ENCODE results near the gene MAN1A2. TPM values are rescaled to one million over a fixed set of nuclear protein-coding genes. Genes with fewer than 3 reads are reported as not detected.

MAN1A2 gene
- total RNA-seq, 6 experiments from 2014 or later = 24.6 to 39.2 (median 31.2) TPM

DNA sequence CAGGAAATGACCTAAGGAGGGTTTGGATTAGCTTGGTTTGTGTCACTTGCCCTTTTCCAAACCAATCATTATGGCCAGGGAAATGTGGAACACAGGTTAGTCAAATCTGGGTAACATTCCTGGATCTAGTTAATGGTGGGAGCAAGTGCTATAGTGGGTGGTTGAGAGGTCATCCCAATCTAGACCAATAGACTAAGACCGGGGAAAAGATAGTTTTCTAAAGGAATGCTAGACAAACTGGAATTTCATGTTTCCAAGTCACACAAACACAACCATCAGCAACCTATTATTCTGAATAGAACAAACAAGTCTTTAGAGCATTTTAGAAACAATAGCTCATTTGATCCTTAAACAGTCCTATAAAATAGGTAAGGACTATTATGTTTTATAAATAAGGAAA is 4.3 kb upstream of the MAN1A2 start:
- ATAC-seq (no peak), DNase-seq (no peak)
- Histone ChIP-seq H3K9me3 (no peaks in the 10 kb centered on the region), H3K4me1 (peaks cover 0 to 9% (median 0%) of the 10 kb centered on the region in 4 donors), H3K27ac (no peak overlapping the region), H3K27me3 (no peaks in the 10 kb centered on the region), H3K4me3 (no peak overlapping the region), H3K36me3 (no peaks in the 10 kb centered on the region)
- intact Hi-C loops (cut with DNase I) = no loop called here
- no peak for TF ChIP-seq POLR2A (IDR thresholded peaks at IDR 0.05)
- TF ChIP-seq, protein P1, sequence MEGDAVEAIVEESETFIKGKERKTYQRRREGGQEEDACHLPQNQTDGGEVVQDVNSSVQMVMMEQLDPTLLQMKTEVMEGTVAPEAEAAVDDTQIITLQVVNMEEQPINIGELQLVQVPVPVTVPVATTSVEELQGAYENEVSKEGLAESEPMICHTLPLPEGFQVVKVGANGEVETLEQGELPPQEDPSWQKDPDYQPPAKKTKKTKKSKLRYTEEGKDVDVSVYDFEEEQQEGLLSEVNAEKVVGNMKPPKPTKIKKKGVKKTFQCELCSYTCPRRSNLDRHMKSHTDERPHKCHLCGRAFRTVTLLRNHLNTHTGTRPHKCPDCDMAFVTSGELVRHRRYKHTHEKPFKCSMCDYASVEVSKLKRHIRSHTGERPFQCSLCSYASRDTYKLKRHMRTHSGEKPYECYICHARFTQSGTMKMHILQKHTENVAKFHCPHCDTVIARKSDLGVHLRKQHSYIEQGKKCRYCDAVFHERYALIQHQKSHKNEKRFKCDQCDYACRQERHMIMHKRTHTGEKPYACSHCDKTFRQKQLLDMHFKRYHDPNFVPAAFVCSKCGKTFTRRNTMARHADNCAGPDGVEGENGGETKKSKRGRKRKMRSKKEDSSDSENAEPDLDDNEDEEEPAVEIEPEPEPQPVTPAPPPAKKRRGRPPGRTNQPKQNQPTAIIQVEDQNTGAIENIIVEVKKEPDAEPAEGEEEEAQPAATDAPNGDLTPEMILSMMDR (IDR thresholded peaks at IDR 0.05) = no peak
- 50% methylated on average over 1 of the region's 1 CpG for WGBS (ENCODE audit: insufficient coverage, low coverage, low lambda C conversion rate, missing lambda C conversion rate)

DNA sequence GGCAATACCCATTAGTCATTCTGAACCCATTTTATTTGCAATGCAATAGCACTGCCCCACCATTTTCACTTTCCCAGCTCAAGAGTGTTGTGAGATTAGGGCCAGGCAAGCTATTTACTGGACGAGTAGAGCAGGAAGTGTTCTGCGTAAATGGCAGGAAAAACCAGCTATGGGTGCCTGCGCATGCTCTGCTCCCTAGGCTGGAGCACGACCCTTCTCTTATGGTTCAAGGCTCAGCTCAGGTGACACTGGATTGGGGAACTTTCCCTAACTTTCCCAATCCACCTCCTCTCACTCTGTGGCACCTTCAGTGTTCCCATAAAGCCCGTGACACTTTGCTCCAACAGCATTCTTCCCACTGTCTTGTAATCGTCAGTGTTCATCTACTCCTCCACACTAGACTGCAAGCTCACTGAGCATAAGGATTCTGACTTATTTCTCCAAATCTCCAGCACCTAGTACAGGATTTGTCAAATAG is 3.6 kb upstream of the MAN1A2 start:
- intact Hi-C loops (cut with DNase I) = no loop called here
- H3K27me3 ChIP-seq = no peaks in the 10 kb centered on the region
- ATAC-seq = no peak
- H3K4me1 ChIP-seq = peaks cover 0 to 9% (median 0%) of the 10 kb centered on the region in 4 donors
- no peak overlapping the region for H3K4me3 ChIP-seq
- no peak overlapping the region for H3K27ac ChIP-seq
- no peaks in the 10 kb centered on the region for H3K36me3 ChIP-seq
- TF ChIP-seq POLR2A (IDR thresholded peaks at IDR 0.05) = no peak
- TF ChIP-seq, protein P1 (IDR thresholded peaks at IDR 0.05) = no peak
- no peaks in the 10 kb centered on the region for H3K9me3 ChIP-seq
- no peak for DNase-seq
- WGBS (ENCODE audit: insufficient coverage, low coverage, low lambda C conversion rate, missing lambda C conversion rate) = 63% methylated on average over 4 of the region's 6 CpGs

DNA sequence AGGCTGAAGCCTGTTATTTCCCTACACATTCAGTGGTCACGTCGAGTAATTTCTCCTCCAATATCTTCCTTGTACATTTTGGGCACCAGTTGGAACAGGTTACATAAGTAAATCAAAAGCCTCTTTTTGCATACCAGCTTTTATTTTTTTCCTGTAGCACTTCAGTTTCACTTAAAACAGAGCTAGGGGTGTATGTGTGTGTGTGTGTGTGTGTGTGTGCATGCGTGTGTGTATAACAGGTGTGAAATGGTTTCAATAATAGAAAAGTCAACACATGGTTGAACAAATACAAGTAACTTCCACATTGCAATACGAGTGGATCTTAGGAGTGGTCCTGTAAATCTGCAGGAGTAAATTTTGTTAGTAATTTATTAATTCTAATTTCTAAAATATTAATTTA is 3.0 kb upstream of the MAN1A2 start:
- Histone ChIP-seq H3K36me3 (no peaks in the 10 kb centered on the region), H3K4me1 (peaks cover 0 to 9% (median 0%) of the 10 kb centered on the region in 4 donors), H3K9me3 (no peaks in the 10 kb centered on the region), H3K27me3 (no peaks in the 10 kb centered on the region), H3K4me3 (no peak overlapping the region), H3K27ac (no peak overlapping the region)
- intact Hi-C loops (cut with DNase I) = no loop called here
- DNase-seq = no peak
- 86% methylated on average over 4 of the region's 4 CpGs for WGBS (ENCODE audit: insufficient coverage, low coverage, low lambda C conversion rate, missing lambda C conversion rate)
- TF ChIP-seq POLR2A (IDR thresholded peaks at IDR 0.05) = no peak
- TF ChIP-seq, protein P1 (IDR thresholded peaks at IDR 0.05) = no peak
- ATAC-seq = no peak

DNA sequence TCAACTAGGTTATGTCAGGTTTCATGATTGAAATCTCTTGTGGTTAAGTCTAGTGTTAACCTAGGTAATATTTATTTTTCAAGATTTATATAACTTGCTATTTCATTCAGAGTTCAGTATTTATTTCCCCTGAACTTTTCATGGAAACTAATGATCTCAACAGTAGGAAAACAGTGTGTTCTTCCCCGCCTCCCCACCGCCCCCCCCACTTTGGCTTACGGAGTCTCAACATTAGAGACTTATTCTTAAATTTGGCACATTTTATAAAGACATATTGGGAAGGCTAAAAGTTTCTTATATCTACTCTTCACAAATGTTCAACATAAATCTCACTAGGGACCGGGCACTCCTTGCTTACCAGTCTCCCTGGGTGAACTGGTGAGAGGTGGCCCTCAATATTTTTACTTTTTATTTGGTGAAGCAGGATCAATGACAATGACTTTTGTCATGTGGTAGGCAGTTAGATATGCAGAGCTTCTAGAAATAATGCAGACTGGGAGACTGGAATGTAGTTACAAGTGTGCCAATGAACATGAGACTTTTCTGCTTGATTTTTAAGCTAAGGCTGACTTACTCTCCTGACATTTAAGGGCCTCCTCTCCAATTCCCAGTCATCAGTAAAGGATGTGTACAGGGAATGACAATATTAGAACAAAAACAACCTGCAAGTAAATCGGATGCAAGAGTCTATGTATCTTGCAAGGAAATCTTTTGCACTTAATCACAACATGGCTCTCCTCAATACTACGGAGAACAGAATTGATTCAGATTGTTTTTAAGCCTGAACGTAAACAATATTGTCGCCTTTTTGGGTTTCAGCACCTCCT is 1.7 kb upstream of the MAN1A2 start:
- H3K27me3 ChIP-seq = no peaks in the 10 kb centered on the region
- H3K27ac ChIP-seq = peak overlapping the region in 2 of 3 donors; percentile 90 to 98
- peaks cover 0 to 9% (median 0%) of the 10 kb centered on the region in 4 donors for H3K4me1 ChIP-seq
- DNase-seq = no peak
- no peaks in the 10 kb centered on the region for H3K36me3 ChIP-seq
- TF ChIP-seq, protein P1 (IDR thresholded peaks at IDR 0.05) = no peak
- no peak for TF ChIP-seq POLR2A (IDR thresholded peaks at IDR 0.05)
- H3K4me3 ChIP-seq = peak overlapping the region; percentile 65 to 85 (median 70)
- WGBS (ENCODE audit: insufficient coverage, low coverage, low lambda C conversion rate, missing lambda C conversion rate) = 46% methylated on average over 8 of the region's 8 CpGs
- no peaks in the 10 kb centered on the region for H3K9me3 ChIP-seq
- intact Hi-C loops (cut with DNase I) = no loop called here
- no peak for ATAC-seq
